KMS-11 (cell line): Measurements from ENCODE around the gene ARFGEF3.

Experiments
- H2AFZ ChIP-seq: fragments of 200-600 bp; sonication (generic); 2 replicates; pipeline ENCODE4 v1.6.1; 2016; ENCODE audit warnings: antibody characterized with exemption, mixed run types, low read depth
- H3K27ac ChIP-seq: fragments of 200-600 bp; sonication (generic); 2 replicates; pipeline ENCODE4 v1.6.1; 2016; ENCODE audit warnings: mild to moderate bottlenecking, mixed run types
- H3K27me3 ChIP-seq: fragments of 200-600 bp; sonication (generic); 2 replicates; pipeline ENCODE4 v1.6.1; 2017; ENCODE audit warnings: mild to moderate bottlenecking, low read depth, mixed run types, moderate library complexity; ENCODE audit not compliant: insufficient read depth
- H3K36me3 ChIP-seq: fragments of 200-600 bp; sonication (generic); 2 replicates; pipeline ENCODE4 v1.6.1; 2017; ENCODE audit warnings: mild to moderate bottlenecking, mixed run types; ENCODE audit not compliant: insufficient read depth
- H3K4me1 ChIP-seq: fragments of 200-600 bp; sonication (generic); 2 replicates; pipeline ENCODE4 v1.6.1; 2016; ENCODE audit warnings: mild to moderate bottlenecking, low read depth, mixed run types; ENCODE audit not compliant: poor library complexity, severe bottlenecking
- H3K4me2 ChIP-seq: fragments of 200-600 bp; sonication (generic); 2 replicates; pipeline ENCODE4 v1.7.0; 2016; ENCODE audit warnings: mild to moderate bottlenecking, mixed run types
- H3K4me3 ChIP-seq: fragments of 200-600 bp; sonication (generic); IDR thresholded peaks from 2 replicates; pipeline ENCODE4 v1.6.1; 2017; ENCODE audit warnings: low read depth, low read length, mixed read lengths; ENCODE audit not compliant: insufficient read depth
- H3K79me2 ChIP-seq: fragments of 200-600 bp; sonication (generic); 2 replicates; pipeline ENCODE4 v1.6.1; 2016; ENCODE audit warnings: low read depth, mixed run types; ENCODE audit not compliant: insufficient read depth
- H3K9ac ChIP-seq: fragments of 200-600 bp; sonication (generic); 2 replicates; pipeline ENCODE4 v1.6.1; 2016; ENCODE audit warnings: mild to moderate bottlenecking, mixed run types
- H4K20me1 ChIP-seq: fragments of 200-600 bp; sonication (generic); 2 replicates; pipeline ENCODE4 v1.6.1; 2016; ENCODE audit warnings: mild to moderate bottlenecking, mixed run types; ENCODE audit not compliant: insufficient read depth
- CTCF ChIP-seq: fragments of 200-600 bp; sonication (generic); conservative IDR thresholded peaks from 2 replicates; pipeline ENCODE4 v1.6.1; 2017; ENCODE audit warnings: low read depth, mild to moderate bottlenecking, antibody characterized with exemption, low read length, moderate library complexity, mixed read lengths

ARFGEF3 gene

GRCh38 chr6:138146544-138146943, 15.2 kb upstream of the ARFGEF3 start:
- no peaks in the 10 kb centered on the region for H4K20me1 ChIP-seq
- H3K36me3 ChIP-seq: no peaks in the 10 kb centered on the region
- no peak for TF ChIP-seq CTCF
- no peaks in the 10 kb centered on the region for H3K27me3 ChIP-seq
- no peak overlapping the region for H3K4me2 ChIP-seq
- no peak overlapping the region for H3K9ac ChIP-seq
- H3K27ac ChIP-seq: no peak overlapping the region
- no peak overlapping the region for H2AFZ ChIP-seq
- no peaks in the 10 kb centered on the region for H3K79me2 ChIP-seq
- H3K4me1 ChIP-seq: peaks cover 13% of the 10 kb centered on the region
- no peak overlapping the region for H3K4me3 ChIP-seq

GRCh38 chr6:138155443-138155842, 6.3 kb upstream of the ARFGEF3 start:
- no peak overlapping the region for H3K4me2 ChIP-seq
- TF ChIP-seq CTCF: no peak

GRCh38 chr6:138157986-138158638, 3.6 kb upstream of the ARFGEF3 start:
- Histone ChIP-seq H3K4me1 (peaks cover 3% of the 10 kb centered on the region), H3K79me2 (no peaks in the 10 kb centered on the region), H3K36me3 (no peaks in the 10 kb centered on the region), H3K4me3 (no peak overlapping the region), H3K4me2 (no peak overlapping the region), H2AFZ (no peak overlapping the region), H3K9ac (no peak overlapping the region), H3K27me3 (0 out of 2 replicates have a peak, but pooled peaks cover 3% of the 10 kb centered on the region), H3K27ac (no peak overlapping the region), H4K20me1 (no peaks in the 10 kb centered on the region)
- no peak for TF ChIP-seq CTCF

More at GRCh38 chr6:138155443-138155842, 6.3 kb upstream of the ARFGEF3 start:
- Histone ChIP-seq H3K4me1 (no peaks in the 10 kb centered on the region), H3K4me3 (no peak overlapping the region), H3K27me3 (0 out of 2 replicates have a peak, but pooled peaks cover 1% of the 10 kb centered on the region), H3K27ac (no peak overlapping the region), H3K36me3 (no peaks in the 10 kb centered on the region), H2AFZ (no peak overlapping the region), H3K9ac (no peak overlapping the region), H3K79me2 (no peaks in the 10 kb centered on the region), H4K20me1 (no peaks in the 10 kb centered on the region)

DNA sequence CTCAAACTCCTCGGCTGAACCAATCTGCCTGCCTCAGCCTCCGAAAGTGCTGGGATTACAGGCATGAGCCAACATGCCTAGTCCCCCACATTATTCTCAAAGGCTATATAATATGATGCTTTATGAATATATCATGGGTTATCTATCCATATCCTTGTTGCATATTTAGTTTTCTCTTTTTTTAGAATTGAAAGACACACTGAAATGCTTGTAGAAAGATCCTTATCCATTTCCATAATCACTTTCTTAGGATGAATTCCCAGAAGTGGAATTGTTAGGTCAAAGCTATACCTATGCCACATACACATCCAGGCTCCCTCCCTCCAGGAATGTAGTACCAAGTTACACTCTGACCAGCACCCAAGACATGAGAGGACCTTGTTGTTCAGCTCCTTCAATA, 2.5 kb upstream of the ARFGEF3 start:
- H3K4me2 ChIP-seq: no peak overlapping the region
- H3K4me1 ChIP-seq: peaks cover 3% of the 10 kb centered on the region
- TF ChIP-seq CTCF: no peak
- no peak overlapping the region for H3K9ac ChIP-seq
- 0 out of 2 replicates have a peak, but pooled peaks cover 3% of the 10 kb centered on the region for H3K27me3 ChIP-seq
- H4K20me1 ChIP-seq: no peaks in the 10 kb centered on the region
- H3K36me3 ChIP-seq: no peaks in the 10 kb centered on the region
- no peak overlapping the region for H2AFZ ChIP-seq
- no peak overlapping the region for H3K4me3 ChIP-seq
- H3K27ac ChIP-seq: no peak overlapping the region
- no peaks in the 10 kb centered on the region for H3K79me2 ChIP-seq
